SK-N-MC (cell line): ENCODE results near the gene ISM2.

Source experiments
- EZH2 ChIP-seq: fragments of 200-600 bp; sonication (generic); IDR thresholded peaks from one replicate; pipeline ENCODE4 v1.6.1; 2017; ENCODE audit warnings: antibody characterized with exemption
- POLR2AphosphoS5 ChIP-seq: IDR thresholded peaks from 2 replicates; pipeline ENCODE4 v1.6.1; 2012; ENCODE audit warnings: mild to moderate bottlenecking, low read depth, low read length, borderline replicate concordance

- no peak for TF ChIP-seq EZH2
- TF ChIP-seq POLR2AphosphoS5 = no peak
Measured at GRCh38 chr14:77469539-77469938, 29.1 kb downstream of the ISM2 start.
